NCI-H510A (cell line): ENCODE results near the gene NDUFA11.
"Not testable (repeated sequence)": the region's sequence is repeated elsewhere in the genome, so short reads cannot be mapped to it uniquely, and the experiment has no call there.

Source experiments
- DNase-seq: peaks from one replicate; lab custom pipeline; 2025; lab: John Stamatoyannopoulos, UW

NDUFA11 gene

DNA sequence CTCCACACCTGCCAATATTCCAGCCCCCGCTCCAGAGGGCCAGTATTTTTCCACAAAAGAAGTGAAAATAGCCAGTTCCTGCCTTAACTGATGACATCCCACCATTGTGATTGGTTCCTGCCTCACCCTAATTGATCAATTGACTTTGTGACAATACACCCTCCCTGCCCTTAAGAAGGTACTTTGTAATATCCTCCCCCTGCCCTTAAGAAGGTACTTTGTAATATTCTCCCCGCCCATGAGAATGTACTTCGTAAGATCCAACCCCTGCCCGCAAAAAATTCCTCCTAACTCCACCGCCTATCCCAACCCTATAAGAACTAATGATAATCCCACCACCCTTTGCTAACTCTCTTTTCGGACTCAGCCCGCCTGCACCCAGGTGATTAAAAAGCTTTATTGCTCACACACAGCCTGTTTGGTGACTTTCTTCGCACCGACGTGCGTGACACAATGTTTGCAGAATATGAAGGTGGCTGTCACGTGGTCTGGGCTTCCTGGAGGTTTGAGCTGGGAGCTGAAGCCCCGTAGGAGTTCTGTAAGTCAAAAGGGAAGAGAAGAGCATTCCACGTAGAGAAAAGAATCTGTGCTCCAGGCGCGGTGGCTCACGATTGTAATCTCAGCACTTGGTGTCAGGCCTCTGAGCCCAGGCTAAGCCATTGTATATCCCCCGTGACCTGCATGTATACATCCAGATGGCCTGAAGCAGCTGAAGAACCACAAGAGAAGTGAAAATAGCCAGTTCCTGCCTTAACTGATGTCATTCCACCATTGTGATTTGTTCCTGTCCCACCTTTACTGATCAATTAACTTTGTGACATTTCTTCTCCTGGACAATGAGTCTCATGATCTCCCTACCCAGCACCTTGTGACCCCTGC lies 46.1 kb downstream of the NDUFA11 start:
- DNase-seq: no peak

DNA sequence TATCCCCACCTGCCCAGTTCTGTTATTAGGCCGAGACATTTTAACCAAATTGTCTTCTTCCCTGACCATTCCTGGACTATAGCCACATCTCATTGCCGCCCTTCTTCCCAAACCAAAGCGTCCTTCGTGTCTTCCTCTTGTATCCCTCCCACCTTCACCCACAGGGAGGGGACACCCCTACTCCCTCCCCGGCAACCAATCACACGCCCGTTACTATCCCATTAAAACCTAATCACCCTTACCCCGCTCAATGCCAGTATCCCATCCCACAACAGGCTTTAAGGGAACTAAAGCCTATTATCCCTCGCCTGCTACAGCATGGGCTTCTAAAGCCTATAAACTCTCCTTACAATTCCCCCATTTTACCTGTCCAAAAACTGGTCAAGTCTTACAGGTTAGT lies 48.4 kb downstream of the NDUFA11 start:
- not testable (repeated sequence) for DNase-seq

- not testable (repeated sequence) for DNase-seq
Measured at GRCh38 chr19:5854121-5854520, 49.5 kb downstream of the NDUFA11 start.

DNA sequence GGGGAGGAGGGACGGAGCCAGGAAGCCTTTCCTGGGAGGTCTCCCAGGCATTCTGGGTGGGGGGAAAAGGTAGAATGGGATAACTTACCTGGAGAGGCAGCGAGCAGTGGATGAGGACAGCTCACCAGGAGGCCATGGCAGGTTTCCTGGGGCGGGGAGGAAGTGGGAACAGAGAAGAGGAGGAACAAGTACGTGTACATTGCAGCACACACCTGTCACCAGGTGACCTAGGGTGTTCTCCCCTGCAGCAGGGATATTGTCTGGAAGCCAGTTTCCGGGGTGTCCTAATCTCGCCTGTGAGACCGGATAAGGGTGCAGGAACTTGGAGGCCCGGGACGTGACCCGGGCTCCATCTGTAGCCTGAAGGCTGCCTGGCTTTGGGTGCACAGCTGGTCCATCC lies 52.3 kb downstream of the NDUFA11 start, which contains the start of gene FUT3:
Gene FUT3, minus strand, starts transcription at position 148 of the 400 bp plus-strand sequence.
- peak; percentile 17 for DNase-seq

DNA sequence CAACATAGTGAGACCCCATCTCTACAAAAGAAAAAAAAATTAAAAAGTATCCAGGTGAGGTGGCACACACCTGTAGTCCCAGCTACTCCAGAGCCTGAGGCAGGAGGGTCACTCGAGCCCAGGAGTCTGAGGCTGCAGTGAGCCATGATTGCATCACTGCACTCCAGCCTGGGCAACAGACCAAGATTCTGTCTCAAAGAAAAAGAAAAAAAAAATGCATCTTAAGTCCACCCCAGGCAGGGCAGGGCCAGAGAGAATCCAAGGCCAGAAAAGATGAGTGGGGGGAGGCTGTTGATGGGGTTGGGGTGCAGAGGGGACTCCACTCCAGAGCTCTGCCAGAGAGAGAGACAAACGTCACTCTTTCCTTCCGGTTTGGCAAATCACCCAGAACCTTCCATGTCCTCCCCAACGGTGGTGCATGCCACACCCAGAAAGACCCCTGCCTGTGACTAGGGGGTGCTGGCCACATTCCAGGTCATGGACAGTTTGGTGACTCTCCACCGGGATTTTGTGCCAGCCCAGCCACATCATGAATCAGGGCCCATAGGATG lies 52.8 kb downstream of the NDUFA11 start:
- no peak for DNase-seq

- no peak for DNase-seq
Measured at GRCh38 chr19:5850189-5850588, 53.4 kb downstream of the NDUFA11 start.

- DNase-seq: not testable (repeated sequence)
Measured at GRCh38 chr19:5848621-5849020, 55.0 kb downstream of the NDUFA11 start.

DNA sequence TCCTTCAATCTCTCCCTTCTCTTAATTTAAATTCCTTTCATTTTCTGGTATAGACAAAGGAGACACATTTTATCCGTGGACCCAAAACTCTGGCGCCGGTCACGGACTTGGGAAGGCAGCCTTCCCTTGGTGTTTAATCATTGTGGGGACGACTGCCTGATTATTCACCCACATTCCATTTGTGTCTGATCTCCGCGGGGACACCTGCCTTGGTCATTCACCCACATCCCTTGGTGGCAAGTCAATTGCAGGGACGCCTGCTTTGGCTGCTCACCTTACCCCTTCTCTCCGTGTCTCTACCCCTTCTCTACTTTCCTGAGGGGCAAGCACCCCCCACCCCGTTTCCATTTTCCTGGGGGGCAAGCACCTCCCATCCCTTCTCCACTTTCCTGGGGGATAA lies 55.7 kb downstream of the NDUFA11 start:
- DNase-seq: not testable (repeated sequence)
